ENCODE measurements around the gene VPREB1. TPM values are rescaled to one million over a fixed set of nuclear protein-coding genes. Genes with fewer than 3 reads are reported as not detected.
"Not testable (repeated sequence)": the region's sequence is repeated elsewhere in the genome, so short reads cannot be mapped to it uniquely, and the experiment has no call there.

VPREB1 gene
- total and polyA plus RNA-seq, 2 of the 4 experiments (the other 2 are of a cell fraction) = not detected

DNA sequence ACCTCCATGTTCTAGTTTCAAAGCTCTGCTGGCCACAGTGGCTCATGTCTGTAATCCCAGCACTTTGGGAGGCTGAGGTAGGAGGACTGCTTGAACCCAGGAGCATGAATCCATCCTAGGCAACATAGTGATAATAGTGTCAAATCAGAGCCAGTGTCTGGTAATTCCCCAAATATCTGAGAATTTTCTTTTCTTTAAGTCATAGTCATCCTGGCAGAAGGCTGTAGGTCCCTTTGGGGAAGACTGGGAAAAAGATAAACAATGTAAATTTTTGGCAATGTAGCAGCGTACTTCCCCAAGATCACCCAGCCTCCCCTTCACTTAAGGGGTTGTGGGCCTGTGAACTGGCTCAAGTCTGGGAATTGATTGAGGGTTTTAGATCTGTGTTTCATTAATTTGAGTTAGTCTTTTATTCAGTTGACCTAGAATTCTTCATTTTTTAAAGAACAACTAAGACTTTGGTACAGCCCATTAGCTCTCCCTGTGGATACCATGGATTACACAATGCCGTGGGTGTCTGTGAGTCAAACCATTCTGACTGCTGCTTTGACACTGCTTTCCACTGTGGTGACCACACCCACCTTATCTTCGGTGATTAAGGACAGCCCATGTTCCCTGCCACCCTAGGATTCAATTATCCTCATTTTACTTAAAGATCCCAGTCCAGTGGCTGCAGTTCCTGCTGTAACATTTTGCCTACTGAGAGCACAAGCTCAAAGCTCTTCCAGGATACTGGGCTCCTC lies 17.9 kb downstream of the VPREB1 start:
- in situ Hi-C loops (cut with MboI; ENCODE audit: low sequenced_read_pairs); H2BK5ac ChIP-seq (ENCODE audit: low read depth, low read length, poor library complexity, severe bottlenecking); H2AFZ ChIP-seq (replicated peaks; ENCODE audit: low read length, poor library complexity); dilution Hi-C loops (cut with HindIII; ENCODE audit: low sequenced_read_pairs, unreplicated experiment); H3K4ac ChIP-seq (ENCODE audit: low read depth, low read length); H2BK15ac ChIP-seq (ENCODE audit: low read depth, low read length); H3K27me3 ChIP-seq (ENCODE audit: control insufficient read depth, insufficient read depth, low read length); H3K4me3 ChIP-seq (ENCODE audit: insufficient read depth, low read depth, low read length); H3K79me1 ChIP-seq (ENCODE audit: low read depth in 1 of 2, low read length in 2 of 2); H3K4me1 ChIP-seq (ENCODE audit: control insufficient read depth, insufficient read depth, low read length); H3K56ac ChIP-seq (ENCODE audit: extremely low read depth, insufficient read depth, low read length); H3K23ac ChIP-seq (ENCODE audit: low read depth, low read length); H3K9ac ChIP-seq (ENCODE audit: low read depth, low read length); H4K8ac ChIP-seq (ENCODE audit: low read depth in 2 of 2, low read length in 2 of 2); POLR2A ChIA-PET (ENCODE audit: unreplicated experiment); H3K9me1 ChIP-seq (ENCODE audit: insufficient read depth, low read length); H4K5ac ChIP-seq (ENCODE audit: low read depth, low read length); H3K14ac ChIP-seq (replicated peaks; ENCODE audit: low read depth, low read length); H2AK9ac ChIP-seq (replicated peaks; ENCODE audit: low read depth, low read length, poor library complexity); H2BK120ac ChIP-seq (ENCODE audit: low read depth, low read length); H3K4me2 ChIP-seq (ENCODE audit: low read depth, low read length); H3K27ac ChIP-seq (ENCODE audit: insufficient read depth, low read length); H4K20me1 ChIP-seq (ENCODE audit: insufficient read depth, low read length); H2BK20ac ChIP-seq (ENCODE audit: low read depth, low read length); H2AK5ac ChIP-seq (ENCODE audit: low read depth, low read length); H3K36me3 ChIP-seq (ENCODE audit: control insufficient read depth, insufficient read depth, low read length); H4K91ac ChIP-seq (ENCODE audit: insufficient read depth, low read depth, low read length); H3K18ac ChIP-seq (ENCODE audit: low read depth, low read length); CTCF ChIA-PET; intact Hi-C loops (cut with micrococcal nuclease); BruUV-seq (replicated peaks); ATAC-seq (ENCODE audit: low read depth); H3K9me3 ChIP-seq (ENCODE audit: control insufficient read depth, insufficient read depth, low read length): not testable (repeated sequence)
- no CpG with 5 or more reads among the region's 3 CpGs for WGBS, 2 experiments (ENCODE audit: extremely low coverage in 2 of 2, insufficient read length in 1 of 2)
- TF ChIP-seq CEBPB (IDR thresholded peaks at IDR 0.05; ENCODE audit: low read depth, low read length) = peak; percentile 82
- DNase-seq = peak; percentile 78

DNA sequence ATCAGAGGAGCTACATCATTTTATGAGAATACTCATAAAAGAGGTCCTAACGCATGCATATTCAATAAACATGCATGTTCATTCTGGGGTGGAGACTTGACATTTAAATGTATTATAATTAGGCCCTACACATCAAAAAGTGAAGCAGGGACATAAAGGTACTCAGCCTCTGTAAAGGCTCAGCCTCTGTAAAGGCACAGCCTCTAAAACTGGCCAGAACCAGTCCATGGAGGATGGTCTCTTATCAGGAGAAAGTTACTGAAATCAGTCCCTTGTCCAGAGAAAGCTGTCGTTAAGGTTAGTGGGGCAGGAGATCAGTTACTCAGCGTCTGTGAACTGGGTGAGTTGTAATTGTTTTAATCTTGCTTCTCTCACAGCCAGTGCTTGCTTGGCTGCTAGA lies 19.2 kb downstream of the VPREB1 start:
- ATAC-seq (ENCODE audit: low read depth); H3K36me3 ChIP-seq (ENCODE audit: control insufficient read depth, insufficient read depth, low read length); POLR2A ChIA-PET (ENCODE audit: unreplicated experiment); BruUV-seq (replicated peaks); H3K4me2 ChIP-seq (ENCODE audit: low read depth, low read length); intact Hi-C loops (cut with micrococcal nuclease); H3K56ac ChIP-seq (ENCODE audit: extremely low read depth, insufficient read depth, low read length); DNase-seq; H2BK120ac ChIP-seq (ENCODE audit: low read depth, low read length); H2AK5ac ChIP-seq (ENCODE audit: low read depth, low read length); H4K5ac ChIP-seq (ENCODE audit: low read depth, low read length); H3K4ac ChIP-seq (ENCODE audit: low read depth, low read length); H3K23ac ChIP-seq (ENCODE audit: low read depth, low read length); H4K20me1 ChIP-seq (ENCODE audit: insufficient read depth, low read length); H3K4me1 ChIP-seq (ENCODE audit: control insufficient read depth, insufficient read depth, low read length); H3K9me3 ChIP-seq (ENCODE audit: control insufficient read depth, insufficient read depth, low read length); in situ Hi-C loops (cut with MboI; ENCODE audit: low sequenced_read_pairs); H3K27me3 ChIP-seq (ENCODE audit: control insufficient read depth, insufficient read depth, low read length); H3K18ac ChIP-seq (ENCODE audit: low read depth, low read length); H3K79me1 ChIP-seq (ENCODE audit: low read depth in 1 of 2, low read length in 2 of 2); dilution Hi-C loops (cut with HindIII; ENCODE audit: low sequenced_read_pairs, unreplicated experiment); H4K8ac ChIP-seq (ENCODE audit: low read depth in 2 of 2, low read length in 2 of 2); H3K4me3 ChIP-seq (ENCODE audit: insufficient read depth, low read depth, low read length); H3K27ac ChIP-seq (ENCODE audit: insufficient read depth, low read length); CTCF ChIA-PET; H2BK15ac ChIP-seq (ENCODE audit: low read depth, low read length); H3K9ac ChIP-seq (ENCODE audit: low read depth, low read length); H4K91ac ChIP-seq (ENCODE audit: insufficient read depth, low read depth, low read length); H2BK20ac ChIP-seq (ENCODE audit: low read depth, low read length); H3K9me1 ChIP-seq (ENCODE audit: insufficient read depth, low read length); H2BK5ac ChIP-seq (ENCODE audit: low read depth, low read length, poor library complexity, severe bottlenecking); H2AK9ac ChIP-seq (replicated peaks; ENCODE audit: low read depth, low read length, poor library complexity); H3K14ac ChIP-seq (replicated peaks; ENCODE audit: low read depth, low read length); H2AFZ ChIP-seq (replicated peaks; ENCODE audit: low read length, poor library complexity): not testable (repeated sequence)
- WGBS, 2 experiments (ENCODE audit: extremely low coverage in 2 of 2, insufficient read length in 1 of 2) = no CpG with 5 or more reads among the region's 3 CpGs
